Activated naive CD8-positive, alpha-beta T cell treated with anti-CD3 and anti-CD28 coated beads, Interleukin-2, amount 10 ng/mL, durations not matched to agents 7 days and 5 days (primary cell): ENCODE measurements around the gene CHRM1. TPM values are rescaled to one million over a fixed set of nuclear protein-coding genes. Genes with fewer than 3 reads are reported as not detected.
"Not testable (repeated sequence)": the region's sequence is repeated elsewhere in the genome, so short reads cannot be mapped to it uniquely, and the experiment has no call there.

Experiments used
- ATAC-seq: fragments of 150-1000 bp; cut with Tn5 transposase; one replicate; pipeline ENCODE4 v1.10.0; 2021; ENCODE audit warnings: low read depth, moderate library complexity
- POLR2A ChIA-PET: fragments of 350-600 bp; sonication (Branson Sonifier 250); formaldehyde crosslinking; loops from one replicate; lab custom pipeline; 2021; ENCODE audit warnings: antibody characterized with exemption; lab: Charles Lee
- DNase-seq: peaks from one replicate; pipeline ENCODE4 v3.0.0; 2021
- H3K27ac Mint-ChIP-seq: one replicate; pipeline ENCODE4 v1.8.0; 2022; ENCODE audit warnings: mild to moderate bottlenecking, mixed read lengths
- H3K27me3 Mint-ChIP-seq: one replicate; pipeline ENCODE4 v1.8.0; 2022; ENCODE audit warnings: mild to moderate bottlenecking, moderate library complexity, mixed read lengths
- H3K36me3 Mint-ChIP-seq: one replicate; pipeline ENCODE4 v1.8.0; 2021; ENCODE audit warnings: mild to moderate bottlenecking, mixed read lengths
- H3K4me1 Mint-ChIP-seq: one replicate; pipeline ENCODE4 v1.8.0; 2021; ENCODE audit warnings: mixed read lengths
- H3K4me3 Mint-ChIP-seq: one replicate; pipeline ENCODE4 v1.8.0; 2022; ENCODE audit warnings: mild to moderate bottlenecking, moderate library complexity, mixed read lengths
- H3K9me3 Mint-ChIP-seq: one replicate; pipeline ENCODE4 v1.8.0; 2021; ENCODE audit warnings: mixed read lengths
- total RNA-seq, 2 experiments: library from RNA; stranded (reverse); gene quantifications; one replicate each; pipeline ENCODE4 v1.2.3, GENCODE V29; 2021

The CHRM1 gene, protein sequence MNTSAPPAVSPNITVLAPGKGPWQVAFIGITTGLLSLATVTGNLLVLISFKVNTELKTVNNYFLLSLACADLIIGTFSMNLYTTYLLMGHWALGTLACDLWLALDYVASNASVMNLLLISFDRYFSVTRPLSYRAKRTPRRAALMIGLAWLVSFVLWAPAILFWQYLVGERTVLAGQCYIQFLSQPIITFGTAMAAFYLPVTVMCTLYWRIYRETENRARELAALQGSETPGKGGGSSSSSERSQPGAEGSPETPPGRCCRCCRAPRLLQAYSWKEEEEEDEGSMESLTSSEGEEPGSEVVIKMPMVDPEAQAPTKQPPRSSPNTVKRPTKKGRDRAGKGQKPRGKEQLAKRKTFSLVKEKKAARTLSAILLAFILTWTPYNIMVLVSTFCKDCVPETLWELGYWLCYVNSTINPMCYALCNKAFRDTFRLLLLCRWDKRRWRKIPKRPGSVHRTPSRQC
- not detected for total RNA-seq

DNA sequence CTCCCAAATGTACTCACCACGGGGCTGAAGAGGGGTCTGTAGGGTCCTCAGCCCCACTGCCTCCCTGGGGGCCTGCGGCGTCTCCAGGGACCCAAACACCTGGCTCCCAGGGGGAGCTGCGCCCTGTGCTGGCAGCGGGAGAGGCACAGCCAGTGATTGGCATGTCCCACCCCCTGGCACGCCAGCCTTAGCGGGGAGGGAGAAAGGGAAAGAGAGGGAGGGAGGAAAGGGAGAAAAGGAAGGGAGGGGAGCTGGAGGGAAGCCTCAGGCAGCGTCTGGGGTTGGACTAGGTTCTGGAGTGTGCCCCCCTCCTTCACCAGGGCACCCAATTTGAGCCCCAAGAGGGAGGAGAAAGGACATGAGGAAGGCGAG lies at the start of gene CHRM1:
Gene CHRM1 (minus strand): TSS at position 163 of the 372 bp plus-strand sequence. CDS start 10,263 bp downstream, outside the sequence.
- no peak for ATAC-seq
- POLR2A ChIA-PET = no interaction called here
- no peak for DNase-seq
- Mint-ChIP-seq H3K4me1 (peaks cover 12% of the 10 kb centered on the region), H3K9me3 (no peaks in the 10 kb centered on the region), H3K27ac (no peak within 1 kb of the TSS), H3K27me3 (peaks cover 58% of the 10 kb centered on the region), H3K36me3 (no peaks in the 10 kb centered on the region), H3K4me3 (no peak within 1 kb of the TSS)

DNA sequence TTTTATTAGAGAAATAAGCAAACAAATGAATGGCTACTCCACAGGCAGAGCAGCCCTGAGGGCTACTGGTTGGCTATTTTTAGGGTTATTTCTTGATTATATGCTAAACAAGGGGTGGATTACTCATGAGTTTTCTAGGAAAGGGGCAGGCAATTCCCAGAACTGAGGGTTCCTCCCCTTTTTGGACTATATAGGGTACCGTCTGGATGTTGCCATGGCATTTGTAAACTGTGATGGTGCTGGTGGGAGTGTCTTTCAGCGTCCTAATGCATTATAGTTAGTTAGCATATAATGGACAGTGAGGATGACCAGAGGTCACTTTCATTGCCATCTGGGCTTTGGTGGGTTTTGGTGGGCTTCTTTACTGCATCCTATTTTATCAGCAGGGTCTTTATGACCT lies 44.4 kb upstream of the CHRM1 start:
- H3K9me3 Mint-ChIP-seq = no peaks in the 10 kb centered on the region
- ATAC-seq = no peak
- H3K4me3 Mint-ChIP-seq = no peak overlapping the region
- peaks cover 46% of the 10 kb centered on the region for H3K27me3 Mint-ChIP-seq
- no peaks in the 10 kb centered on the region for H3K36me3 Mint-ChIP-seq
- no peak for DNase-seq
- H3K4me1 Mint-ChIP-seq = no peaks in the 10 kb centered on the region
- POLR2A ChIA-PET = no interaction called here
- no peak overlapping the region for H3K27ac Mint-ChIP-seq

DNA sequence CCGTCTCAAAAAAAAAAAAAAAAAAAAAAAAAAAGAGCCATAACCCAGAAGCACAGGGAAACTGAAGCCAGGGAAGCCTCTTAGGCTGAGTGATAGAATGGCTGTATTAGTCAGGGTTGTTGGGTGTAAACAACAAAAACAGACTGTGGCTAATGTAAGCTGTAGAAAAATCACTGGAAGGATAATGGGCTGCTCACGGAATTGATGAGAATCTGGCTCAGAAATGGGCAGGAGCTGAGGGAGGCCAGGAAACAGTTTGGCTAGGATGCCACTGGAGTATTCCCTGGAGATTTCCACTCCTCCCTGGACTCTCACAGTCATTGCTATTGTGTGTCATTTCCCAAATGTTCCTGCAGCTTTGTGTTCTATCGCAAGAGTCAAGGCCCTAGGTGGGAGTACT lies 41.2 kb upstream of the CHRM1 start:
- peaks cover 17% of the 10 kb centered on the region for H3K27me3 Mint-ChIP-seq
- DNase-seq = no peak
- H3K36me3 Mint-ChIP-seq = no peaks in the 10 kb centered on the region
- H3K4me3 Mint-ChIP-seq = no peak overlapping the region
- no peak overlapping the region for H3K27ac Mint-ChIP-seq
- no peak for ATAC-seq
- H3K4me1 Mint-ChIP-seq = no peaks in the 10 kb centered on the region
- H3K9me3 Mint-ChIP-seq = no peaks in the 10 kb centered on the region
- POLR2A ChIA-PET = no interaction called here

DNA sequence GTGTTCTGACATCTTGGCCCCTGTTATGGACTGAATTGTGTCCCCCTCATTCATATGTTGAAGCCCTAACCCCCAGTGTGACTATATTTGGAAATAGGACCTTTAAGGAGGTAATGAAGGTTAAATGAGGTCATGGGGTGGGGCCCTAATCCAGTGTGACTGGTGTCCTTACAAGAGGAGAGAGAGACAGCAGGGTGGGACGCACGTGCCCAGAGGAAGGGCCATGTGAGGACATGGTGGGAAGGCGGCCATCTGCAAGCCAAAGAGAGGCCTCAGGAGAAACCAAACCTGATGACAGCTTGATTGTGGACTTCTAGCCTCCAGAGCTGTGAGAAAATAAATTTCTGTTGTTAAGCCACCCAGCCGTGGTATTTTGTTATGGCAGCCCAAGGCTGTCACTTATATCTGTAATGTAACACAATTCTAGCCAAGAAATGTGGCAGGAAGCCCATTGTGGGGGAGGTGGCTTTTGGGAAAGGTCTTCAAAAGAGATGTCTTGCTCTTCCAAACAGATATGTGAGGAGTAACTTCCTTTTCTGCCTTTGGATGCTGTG lies 39.9 kb upstream of the CHRM1 start:
- POLR2A ChIA-PET = no interaction called here
- H3K4me3 Mint-ChIP-seq = no peak overlapping the region
- no peaks in the 10 kb centered on the region for H3K36me3 Mint-ChIP-seq
- no peak overlapping the region for H3K27ac Mint-ChIP-seq
- no peaks in the 10 kb centered on the region for H3K9me3 Mint-ChIP-seq
- H3K27me3 Mint-ChIP-seq = peaks cover 5% of the 10 kb centered on the region
- H3K4me1 Mint-ChIP-seq = no peaks in the 10 kb centered on the region
- no peak for DNase-seq
- no peak for ATAC-seq

DNA sequence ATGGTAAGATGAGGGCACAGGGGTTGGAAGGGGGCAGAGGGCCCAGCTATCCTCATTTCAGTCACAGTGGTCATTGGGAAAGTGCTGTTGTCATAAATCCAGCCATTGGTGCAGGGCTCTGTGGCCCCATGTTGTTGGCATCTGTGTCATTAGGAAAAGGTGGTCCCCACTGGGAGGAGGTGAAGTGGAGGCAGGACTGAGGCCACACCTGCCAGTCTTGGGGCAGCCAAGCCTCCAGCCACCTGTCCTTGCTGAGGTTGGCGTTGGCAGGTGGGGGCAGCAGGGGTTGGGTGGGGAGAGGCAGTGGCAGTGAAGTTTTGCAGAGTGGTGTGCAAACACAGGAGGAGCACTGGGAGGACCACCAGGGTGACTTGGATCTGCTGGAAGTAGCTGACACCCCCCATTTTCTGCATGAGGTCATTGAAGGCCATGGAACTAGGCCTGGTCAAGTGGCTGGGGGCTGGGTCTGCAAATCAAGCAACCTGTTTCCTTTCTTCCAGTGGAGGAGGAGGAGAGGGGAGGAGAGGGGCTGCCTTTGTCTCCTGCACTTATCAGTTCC lies 38.3 kb upstream of the CHRM1 start:
- DNase-seq (no peak), ATAC-seq (no peak)
- H3K27ac Mint-ChIP-seq = no peak overlapping the region
- H3K9me3 Mint-ChIP-seq = no peaks in the 10 kb centered on the region
- H3K27me3 Mint-ChIP-seq = peaks cover 9% of the 10 kb centered on the region
- POLR2A ChIA-PET = no interaction called here
- H3K4me1 Mint-ChIP-seq = no peaks in the 10 kb centered on the region
- no peaks in the 10 kb centered on the region for H3K36me3 Mint-ChIP-seq
- H3K4me3 Mint-ChIP-seq = no peak overlapping the region

DNA sequence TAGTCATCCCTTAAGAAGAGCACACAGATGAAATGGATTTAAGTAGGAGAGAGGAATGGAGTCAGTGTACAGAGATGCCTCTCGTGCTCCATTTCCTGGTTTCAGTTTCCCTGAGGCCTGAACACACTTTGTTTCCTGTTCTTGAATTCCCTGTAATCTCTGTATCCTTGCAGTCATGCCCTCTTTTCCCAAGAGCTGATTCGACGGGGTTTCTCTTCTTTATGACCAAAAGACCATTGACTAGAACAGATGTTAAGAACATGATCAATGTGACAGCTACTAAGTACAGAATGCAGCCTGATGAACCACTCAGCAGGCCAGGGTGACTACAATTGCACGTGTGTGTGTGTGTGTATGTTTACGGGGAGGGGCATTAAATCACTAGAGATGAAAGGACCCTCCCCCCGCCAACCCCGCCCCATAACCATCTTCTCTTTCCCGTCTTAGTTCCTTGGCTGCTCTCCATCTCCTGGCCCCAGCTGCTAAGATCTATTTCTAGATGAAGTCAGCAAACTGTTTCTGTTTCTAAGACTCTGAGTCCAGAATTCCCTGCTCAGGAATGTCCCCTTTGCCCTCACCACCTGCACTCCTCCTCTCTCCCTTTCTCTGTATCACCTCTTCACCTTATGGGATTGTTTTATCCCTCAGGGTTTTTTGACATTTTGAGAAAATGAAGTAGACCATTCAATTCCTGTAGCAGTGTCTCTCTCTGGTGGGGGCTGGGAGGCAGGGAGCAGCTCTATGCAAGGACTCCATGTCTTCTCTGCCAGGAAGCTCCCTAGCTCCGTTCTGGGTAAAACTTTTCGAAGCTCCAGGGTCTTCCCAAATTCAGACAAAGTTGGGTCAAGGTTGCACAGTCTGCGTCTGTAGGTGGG lies 37.6 kb upstream of the CHRM1 start:
- H3K36me3 Mint-ChIP-seq = no peaks in the 10 kb centered on the region
- no peaks in the 10 kb centered on the region for H3K9me3 Mint-ChIP-seq
- DNase-seq (no peak), ATAC-seq (no peak)
- H3K27ac Mint-ChIP-seq = no peak overlapping the region
- peaks cover 11% of the 10 kb centered on the region for H3K27me3 Mint-ChIP-seq
- POLR2A ChIA-PET = no interaction called here
- no peaks in the 10 kb centered on the region for H3K4me1 Mint-ChIP-seq
- H3K4me3 Mint-ChIP-seq = no peak overlapping the region

DNA sequence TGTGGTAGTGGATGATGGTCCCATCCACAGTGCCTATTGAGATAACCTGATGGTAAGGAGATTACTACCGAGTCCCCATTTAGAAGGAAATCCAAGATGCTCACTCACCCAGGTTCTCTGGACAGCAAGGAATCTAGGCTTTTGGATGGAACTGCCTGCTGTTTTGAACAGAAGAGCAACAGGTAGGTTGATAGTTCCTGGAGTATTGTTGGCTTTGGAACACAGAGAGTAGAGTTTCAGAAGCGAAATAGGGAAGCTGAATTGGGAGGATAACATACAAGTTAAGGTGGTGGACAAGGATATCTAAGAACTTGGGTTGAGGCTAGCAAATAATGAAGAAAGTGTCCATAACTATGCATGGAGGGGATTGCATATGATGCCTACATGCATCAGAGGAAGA lies 36.0 kb upstream of the CHRM1 start:
- H3K4me1 Mint-ChIP-seq = no peaks in the 10 kb centered on the region
- POLR2A ChIA-PET = no interaction called here
- no peak overlapping the region for H3K4me3 Mint-ChIP-seq
- peaks cover 8% of the 10 kb centered on the region for H3K27me3 Mint-ChIP-seq
- ATAC-seq (no peak), DNase-seq (no peak)
- no peaks in the 10 kb centered on the region for H3K36me3 Mint-ChIP-seq
- H3K9me3 Mint-ChIP-seq = no peaks in the 10 kb centered on the region
- H3K27ac Mint-ChIP-seq = no peak overlapping the region

DNA sequence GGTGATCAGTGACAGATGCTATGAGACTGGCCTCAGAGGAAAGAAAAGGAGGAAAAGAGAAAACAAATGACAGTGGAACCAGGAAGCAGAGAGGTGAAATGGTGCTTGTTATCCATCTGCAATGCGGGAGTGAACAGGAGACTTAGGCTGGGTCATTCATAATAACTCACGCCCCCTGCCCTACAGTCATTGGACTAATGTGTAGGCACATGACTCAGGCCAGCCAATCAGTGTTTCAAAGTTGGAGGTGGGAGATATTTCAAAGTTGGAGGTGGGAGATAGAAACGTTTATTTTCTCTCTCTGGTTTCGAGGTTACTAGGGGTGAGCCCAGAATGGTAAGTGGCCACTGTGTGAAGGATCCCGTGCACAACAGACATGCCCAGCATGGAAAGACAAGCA lies 33.3 kb upstream of the CHRM1 start:
- POLR2A ChIA-PET = no interaction called here
- ATAC-seq (no peak), DNase-seq (no peak)
- H3K27ac Mint-ChIP-seq = no peak overlapping the region
- no peaks in the 10 kb centered on the region for H3K4me1 Mint-ChIP-seq
- H3K4me3 Mint-ChIP-seq = no peak overlapping the region
- peaks cover 8% of the 10 kb centered on the region for H3K27me3 Mint-ChIP-seq
- no peaks in the 10 kb centered on the region for H3K9me3 Mint-ChIP-seq
- no peaks in the 10 kb centered on the region for H3K36me3 Mint-ChIP-seq

DNA sequence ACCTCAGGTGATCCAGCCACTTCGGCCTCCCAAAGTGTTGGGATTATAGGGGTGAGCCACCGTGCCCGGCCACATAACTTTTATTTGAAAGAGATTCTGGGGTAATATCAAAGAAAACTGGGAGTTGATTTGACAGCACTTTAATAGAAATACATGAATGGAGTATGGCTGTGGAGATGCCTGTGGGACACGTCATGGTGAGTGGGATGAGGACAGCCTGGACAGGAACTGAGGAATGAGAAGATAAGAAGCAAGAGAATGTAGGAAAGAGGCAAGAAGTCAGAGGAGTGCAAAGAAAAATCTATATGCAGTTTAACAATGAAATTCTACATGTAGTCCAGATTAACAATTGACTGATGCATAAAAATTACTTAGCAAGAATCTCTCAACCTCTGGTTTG lies 32.6 kb upstream of the CHRM1 start:
- no peak overlapping the region for H3K4me3 Mint-ChIP-seq
- H3K9me3 Mint-ChIP-seq = no peaks in the 10 kb centered on the region
- ATAC-seq (no peak), DNase-seq (no peak)
- H3K4me1 Mint-ChIP-seq = no peaks in the 10 kb centered on the region
- POLR2A ChIA-PET = no interaction called here
- peaks cover 8% of the 10 kb centered on the region for H3K27me3 Mint-ChIP-seq
- no peaks in the 10 kb centered on the region for H3K36me3 Mint-ChIP-seq
- no peak overlapping the region for H3K27ac Mint-ChIP-seq

DNA sequence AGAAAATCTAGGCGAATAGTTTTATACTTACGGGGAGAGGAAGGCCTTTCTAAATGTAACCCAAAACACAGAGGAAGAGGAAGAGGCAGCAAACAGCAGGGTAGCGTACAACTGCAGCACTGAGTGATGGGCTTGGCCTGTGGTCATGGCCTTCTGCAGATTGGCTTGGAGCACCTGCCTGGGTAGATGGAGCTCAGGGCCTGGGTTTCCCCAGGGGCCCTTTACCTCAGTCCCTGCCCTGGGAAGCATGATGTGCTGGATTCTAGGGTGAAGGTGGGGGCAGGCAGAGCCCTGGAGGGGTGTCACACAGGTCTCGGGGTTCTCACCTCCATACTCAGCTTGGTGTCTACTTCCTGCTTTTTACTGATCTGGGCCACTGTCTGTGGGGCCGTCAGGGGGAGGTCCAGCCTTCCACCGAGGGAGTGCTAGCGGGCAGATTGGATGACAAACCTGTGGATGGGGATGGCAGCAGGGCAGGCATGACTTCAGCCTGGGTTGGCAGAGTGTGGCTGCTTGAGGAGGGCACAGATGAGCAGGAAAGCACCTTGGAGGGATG lies 27.7 kb upstream of the CHRM1 start:
- H3K27me3 Mint-ChIP-seq = peaks cover 8% of the 10 kb centered on the region

DNA sequence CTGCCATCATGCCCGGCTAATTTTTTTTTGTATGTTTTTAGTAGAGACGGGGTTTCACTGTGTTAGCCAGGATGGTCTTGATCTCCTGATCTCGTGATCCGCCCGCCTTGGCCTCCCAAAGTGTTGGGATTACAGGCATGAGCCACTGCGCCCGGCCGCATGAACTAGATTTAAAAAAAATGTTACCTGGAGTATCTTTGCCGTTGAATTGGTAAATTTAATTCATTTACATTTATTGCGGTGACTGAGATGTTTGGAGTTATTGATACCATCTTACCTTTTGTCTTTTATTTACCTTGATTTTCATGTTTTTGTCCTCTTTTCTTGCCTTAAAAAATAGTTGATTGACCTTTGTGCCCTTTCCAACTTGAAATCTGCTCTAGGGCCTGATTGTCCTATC lies 24.4 kb upstream of the CHRM1 start:
- H3K4me1 Mint-ChIP-seq, ATAC-seq, H3K36me3 Mint-ChIP-seq, POLR2A ChIA-PET, H3K9me3 Mint-ChIP-seq, H3K4me3 Mint-ChIP-seq, DNase-seq, H3K27ac Mint-ChIP-seq: not testable (repeated sequence)
- peaks cover 14% of the 10 kb centered on the region for H3K27me3 Mint-ChIP-seq

More for the DNA sequence above, 27.7 kb upstream of the CHRM1 start:
- no peaks in the 10 kb centered on the region for H3K36me3 Mint-ChIP-seq
- POLR2A ChIA-PET = interaction anchor here (0.7 kb wide), 1 partner anchor 661 kb away, joined by 6 read pairs; no protein-coding TSS in a partner anchor
- no peaks in the 10 kb centered on the region for H3K9me3 Mint-ChIP-seq
- no peak for ATAC-seq
- no peak for DNase-seq
- no peak overlapping the region for H3K4me3 Mint-ChIP-seq
- H3K4me1 Mint-ChIP-seq = no peaks in the 10 kb centered on the region
- no peak overlapping the region for H3K27ac Mint-ChIP-seq

DNA sequence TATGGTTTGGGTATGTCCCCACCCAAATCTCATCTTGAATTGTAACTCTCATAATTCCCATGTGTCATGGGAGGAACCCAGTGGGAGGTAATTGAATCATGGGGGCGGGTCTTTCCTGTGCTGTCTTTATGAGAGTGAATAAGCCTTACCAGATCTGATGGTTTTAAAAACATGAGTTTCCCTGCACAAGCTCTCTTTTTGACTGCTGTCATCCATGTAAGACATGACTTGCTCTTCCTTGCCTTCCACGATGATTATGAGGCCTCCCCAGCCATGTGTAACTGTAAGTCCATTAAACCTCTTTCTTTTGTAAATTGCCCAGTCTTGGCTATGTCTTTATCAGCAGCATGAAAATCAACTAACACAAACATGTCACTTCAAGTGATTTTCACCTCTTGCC lies 16.4 kb upstream of the CHRM1 start:
- POLR2A ChIA-PET, H3K4me1 Mint-ChIP-seq, H3K36me3 Mint-ChIP-seq, H3K27me3 Mint-ChIP-seq, H3K9me3 Mint-ChIP-seq, H3K4me3 Mint-ChIP-seq, H3K27ac Mint-ChIP-seq, ATAC-seq, DNase-seq: not testable (repeated sequence)

DNA sequence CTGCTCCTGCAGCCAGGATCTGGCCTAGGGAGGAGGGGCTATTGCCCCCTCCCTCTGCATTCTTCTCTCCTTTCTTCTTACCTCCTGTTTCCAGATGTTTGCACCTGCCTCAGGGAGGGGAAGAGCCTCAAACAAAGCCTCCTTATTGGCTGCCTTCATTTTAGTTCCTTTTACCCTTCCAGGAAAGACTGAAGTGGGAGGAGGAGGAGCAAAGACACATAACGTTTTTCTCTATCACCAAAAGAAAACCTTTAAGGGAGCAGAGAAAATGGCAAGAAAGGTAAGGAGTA lies 13.3 kb upstream of the CHRM1 start:
- H3K36me3 Mint-ChIP-seq = no peaks in the 10 kb centered on the region

More for the DNA sequence above, 13.3 kb upstream of the CHRM1 start:
- POLR2A ChIA-PET = no interaction called here
- DNase-seq (no peak), ATAC-seq (no peak)
- H3K27me3 Mint-ChIP-seq = peaks cover 12% of the 10 kb centered on the region
- H3K4me1 Mint-ChIP-seq = no peaks in the 10 kb centered on the region
- H3K4me3 Mint-ChIP-seq = no peak overlapping the region
- H3K27ac Mint-ChIP-seq = no peak overlapping the region
- peaks cover 4% of the 10 kb centered on the region for H3K9me3 Mint-ChIP-seq
